ENCODE data around the gene HSP90B1.

HSP90B1 gene

GRCh38 chr12:103965590-103966504 is 35.6 kb downstream of the HSP90B1 start, which contains the start of gene TDG:
Gene TDG (plus strand): TSS chr12:103965872. CDS start chr12:103966038, 166 bp downstream.
- no peaks in the 10 kb centered on the region for H3K36me3 ChIP-seq (ENCODE audit: control insufficient read depth, insufficient read depth, low read length)
- 3% methylated on average over 59 to 64 of the region's 64 CpGs for WGBS, 2 experiments
- H3K27me3 ChIP-seq (ENCODE audit: control insufficient read depth, insufficient read depth, low read length, poor library complexity, severe bottlenecking): no peaks in the 10 kb centered on the region
- H3K4me1 ChIP-seq (ENCODE audit: control insufficient read depth, insufficient read depth, low read length): peaks cover 10% of the 10 kb centered on the region
- H3K4me3 ChIP-seq (ENCODE audit: insufficient read depth, low read depth, low read length): peak within 1 kb of the TSS; percentile 77
- peak within 1 kb of the TSS; percentile 89 for H3K27ac ChIP-seq (ENCODE audit: insufficient read depth, low read depth, low read length, poor library complexity, severe bottlenecking)
- no peaks in the 10 kb centered on the region for H3K9me3 ChIP-seq (ENCODE audit: control insufficient read depth, low read length)

- WGBS, 2 experiments: 67 to 71% methylated on average over 1 of the region's 1 CpG
- Histone ChIP-seq H3K9me3 (ENCODE audit: control insufficient read depth, low read length) (no peaks in the 10 kb centered on the region), H3K27ac (ENCODE audit: insufficient read depth, low read depth, low read length, poor library complexity, severe bottlenecking) (no peak overlapping the region), H3K27me3 (ENCODE audit: control insufficient read depth, insufficient read depth, low read length, poor library complexity, severe bottlenecking) (no peaks in the 10 kb centered on the region), H3K36me3 (ENCODE audit: control insufficient read depth, insufficient read depth, low read length) (no peaks in the 10 kb centered on the region), H3K4me1 (ENCODE audit: control insufficient read depth, insufficient read depth, low read length) (peaks cover 10% of the 10 kb centered on the region), H3K4me3 (ENCODE audit: insufficient read depth, low read depth, low read length) (peak overlapping the region; percentile 77)
These were observed 36.5 kb downstream of the HSP90B1 start for GRCh38 chr12:103966736-103967135.

GRCh38 chr12:103969391-103969790 is 39.2 kb downstream of the HSP90B1 start:
- H3K27me3 ChIP-seq (ENCODE audit: control insufficient read depth, insufficient read depth, low read length, poor library complexity, severe bottlenecking): no peaks in the 10 kb centered on the region
- no peaks in the 10 kb centered on the region for H3K36me3 ChIP-seq (ENCODE audit: control insufficient read depth, insufficient read depth, low read length)
- H3K4me1 ChIP-seq (ENCODE audit: control insufficient read depth, insufficient read depth, low read length): peaks cover 8% of the 10 kb centered on the region
- no peaks in the 10 kb centered on the region for H3K9me3 ChIP-seq (ENCODE audit: control insufficient read depth, low read length)
- no peak overlapping the region for H3K4me3 ChIP-seq (ENCODE audit: insufficient read depth, low read depth, low read length)
- H3K27ac ChIP-seq (ENCODE audit: insufficient read depth, low read depth, low read length, poor library complexity, severe bottlenecking): no peak overlapping the region
- 92 to 93% methylated on average over 2 of the region's 2 CpGs for WGBS, 2 experiments

GRCh38 chr12:103973909-103974308 is 43.7 kb downstream of the HSP90B1 start:
- Histone ChIP-seq H3K27ac (ENCODE audit: insufficient read depth, low read depth, low read length, poor library complexity, severe bottlenecking) (no peak overlapping the region), H3K36me3 (ENCODE audit: control insufficient read depth, insufficient read depth, low read length) (peaks cover 19% of the 10 kb centered on the region), H3K4me3 (ENCODE audit: insufficient read depth, low read depth, low read length) (no peak overlapping the region), H3K4me1 (ENCODE audit: control insufficient read depth, insufficient read depth, low read length) (no peaks in the 10 kb centered on the region), H3K27me3 (ENCODE audit: control insufficient read depth, insufficient read depth, low read length, poor library complexity, severe bottlenecking) (no peaks in the 10 kb centered on the region), H3K9me3 (ENCODE audit: control insufficient read depth, low read length) (no peaks in the 10 kb centered on the region)
- 91 to 93% methylated on average over 2 of the region's 2 CpGs for WGBS, 2 experiments

- H3K36me3 ChIP-seq (ENCODE audit: control insufficient read depth, insufficient read depth, low read length): peaks cover 25% of the 10 kb centered on the region
These were observed 45.2 kb downstream of the HSP90B1 start for GRCh38 chr12:103975368-103975767.

GRCh38 chr12:103978384-103978982 is 48.3 kb downstream of the HSP90B1 start:
- H3K9me3 ChIP-seq (ENCODE audit: control insufficient read depth, low read length): no peaks in the 10 kb centered on the region

More at GRCh38 chr12:103975368-103975767, 45.2 kb downstream of the HSP90B1 start:
- Histone ChIP-seq H3K9me3 (ENCODE audit: control insufficient read depth, low read length) (no peaks in the 10 kb centered on the region), H3K27me3 (ENCODE audit: control insufficient read depth, insufficient read depth, low read length, poor library complexity, severe bottlenecking) (no peaks in the 10 kb centered on the region), H3K27ac (ENCODE audit: insufficient read depth, low read depth, low read length, poor library complexity, severe bottlenecking) (no peak overlapping the region), H3K4me3 (ENCODE audit: insufficient read depth, low read depth, low read length) (no peak overlapping the region), H3K4me1 (ENCODE audit: control insufficient read depth, insufficient read depth, low read length) (no peaks in the 10 kb centered on the region)
- WGBS, 2 experiments: 92 to 94% methylated on average over 2 of the region's 2 CpGs

GRCh38 chr12:103986829-103987228 is 56.6 kb downstream of the HSP90B1 start:
- Histone ChIP-seq H3K27ac (ENCODE audit: insufficient read depth, low read depth, low read length, poor library complexity, severe bottlenecking) (no peak overlapping the region), H3K4me3 (ENCODE audit: insufficient read depth, low read depth, low read length) (no peak overlapping the region), H3K9me3 (ENCODE audit: control insufficient read depth, low read length) (no peaks in the 10 kb centered on the region), H3K4me1 (ENCODE audit: control insufficient read depth, insufficient read depth, low read length) (no peaks in the 10 kb centered on the region), H3K36me3 (ENCODE audit: control insufficient read depth, insufficient read depth, low read length) (peaks cover 34% of the 10 kb centered on the region), H3K27me3 (ENCODE audit: control insufficient read depth, insufficient read depth, low read length, poor library complexity, severe bottlenecking) (no peaks in the 10 kb centered on the region)
- 95 to 100% methylated on average over 2 of the region's 2 CpGs for WGBS, 2 experiments

More at GRCh38 chr12:103978384-103978982, 48.3 kb downstream of the HSP90B1 start:
- H3K36me3 ChIP-seq (ENCODE audit: control insufficient read depth, insufficient read depth, low read length): peaks cover 35% of the 10 kb centered on the region
- H3K4me3 ChIP-seq (ENCODE audit: insufficient read depth, low read depth, low read length): no peak overlapping the region
- H3K27ac ChIP-seq (ENCODE audit: insufficient read depth, low read depth, low read length, poor library complexity, severe bottlenecking): no peak overlapping the region
- WGBS, 2 experiments: 91 to 95% methylated on average over 4 of the region's 4 CpGs
- H3K4me1 ChIP-seq (ENCODE audit: control insufficient read depth, insufficient read depth, low read length): no peaks in the 10 kb centered on the region
- H3K27me3 ChIP-seq (ENCODE audit: control insufficient read depth, insufficient read depth, low read length, poor library complexity, severe bottlenecking): no peaks in the 10 kb centered on the region

GRCh38 chr12:103994235-103994634 is 64.0 kb downstream of the HSP90B1 start:
- no peak overlapping the region for H3K4me3 ChIP-seq (ENCODE audit: insufficient read depth, low read depth, low read length)
- WGBS, 2 experiments: 90 to 91% methylated on average over 4 of the region's 4 CpGs
- H3K9me3 ChIP-seq (ENCODE audit: control insufficient read depth, low read length): no peaks in the 10 kb centered on the region
- no peaks in the 10 kb centered on the region for H3K27me3 ChIP-seq (ENCODE audit: control insufficient read depth, insufficient read depth, low read length, poor library complexity, severe bottlenecking)
- no peak overlapping the region for H3K27ac ChIP-seq (ENCODE audit: insufficient read depth, low read depth, low read length, poor library complexity, severe bottlenecking)
- H3K4me1 ChIP-seq (ENCODE audit: control insufficient read depth, insufficient read depth, low read length): no peaks in the 10 kb centered on the region
- H3K36me3 ChIP-seq (ENCODE audit: control insufficient read depth, insufficient read depth, low read length): no peaks in the 10 kb centered on the region

- H3K27me3 ChIP-seq (ENCODE audit: control insufficient read depth, insufficient read depth, low read length, poor library complexity, severe bottlenecking): no peaks in the 10 kb centered on the region
- WGBS, 2 experiments: 93 to 96% methylated on average over 5 of the region's 5 CpGs
- no peaks in the 10 kb centered on the region for H3K4me1 ChIP-seq (ENCODE audit: control insufficient read depth, insufficient read depth, low read length)
- H3K27ac ChIP-seq (ENCODE audit: insufficient read depth, low read depth, low read length, poor library complexity, severe bottlenecking): no peak overlapping the region
- H3K9me3 ChIP-seq (ENCODE audit: control insufficient read depth, low read length): no peaks in the 10 kb centered on the region
- H3K36me3 ChIP-seq (ENCODE audit: control insufficient read depth, insufficient read depth, low read length): no peaks in the 10 kb centered on the region
- no peak overlapping the region for H3K4me3 ChIP-seq (ENCODE audit: insufficient read depth, low read depth, low read length)
These were observed 66.4 kb downstream of the HSP90B1 start for GRCh38 chr12:103996595-103996994.

GRCh38 chr12:103997286-103997900 is 67.2 kb downstream of the HSP90B1 start:
- Histone ChIP-seq H3K36me3 (ENCODE audit: control insufficient read depth, insufficient read depth, low read length) (no peaks in the 10 kb centered on the region), H3K9me3 (ENCODE audit: control insufficient read depth, low read length) (no peaks in the 10 kb centered on the region), H3K4me3 (ENCODE audit: insufficient read depth, low read depth, low read length) (no peak overlapping the region), H3K27me3 (ENCODE audit: control insufficient read depth, insufficient read depth, low read length, poor library complexity, severe bottlenecking) (no peaks in the 10 kb centered on the region), H3K27ac (ENCODE audit: insufficient read depth, low read depth, low read length, poor library complexity, severe bottlenecking) (no peak overlapping the region), H3K4me1 (ENCODE audit: control insufficient read depth, insufficient read depth, low read length) (no peaks in the 10 kb centered on the region)
- 91 to 92% methylated on average over 16 of the region's 16 CpGs for WGBS, 2 experiments
